K562 (cell line): Measurements from ENCODE around the gene NUP98. TPM values are rescaled to one million over a fixed set of nuclear protein-coding genes. Genes with fewer than 3 reads are reported as not detected.

Experiments
- BCOR ChIP-seq: fragments of 450-650 bp; IDR thresholded peaks from 2 replicates; pipeline ENCODE4 v1.6.1; 2016
- BRF1 ChIP-seq: IDR thresholded peaks from 3 replicates; pipeline ENCODE4 v1.6.1; 2011; ENCODE audit warnings: borderline replicate concordance, mild to moderate bottlenecking; ENCODE audit not compliant: insufficient read length; ENCODE audit errors: extremely low read depth
- HNRNPK ChIP-seq: fragments of 200-400 bp; formaldehyde crosslinking; IDR thresholded peaks from one replicate; pipeline ENCODE4 v1.6.1; 2018; ENCODE audit warnings: mild to moderate bottlenecking, low read depth, low read length; ENCODE audit not compliant: poor library complexity, severe bottlenecking
- MBD2 ChIP-seq: sonication (generic); IDR thresholded peaks from 2 replicates; pipeline ENCODE4 v1.6.1; 2016; ENCODE audit warnings: low read depth, borderline replicate concordance
- MEF2A ChIP-seq: IDR thresholded peaks from 2 replicates; pipeline ENCODE4 v1.6.1; 2011; ENCODE audit warnings: low read depth, mild to moderate bottlenecking, low read length, moderate library complexity; ENCODE audit not compliant: control insufficient read depth
- RAD51 ChIP-seq: fragments of 450-650 bp; IDR thresholded peaks from 2 replicates; pipeline ENCODE4 v1.7.1; 2016; ENCODE audit warnings: low read depth, mild to moderate bottlenecking, borderline replicate concordance
- TAL1 ChIP-seq: fragments of 450-650 bp; IDR thresholded peaks from 2 replicates; pipeline ENCODE4 v1.6.1; 2016; ENCODE audit warnings: mild to moderate bottlenecking
- XRCC4 ChIP-seq: IDR thresholded peaks from one replicate; pipeline ENCODE4 v1.6.1; 2011; ENCODE audit not compliant: insufficient read depth, insufficient read length; ENCODE audit errors: extremely low read depth
- ZNF282 ChIP-seq: sonication (generic); formaldehyde crosslinking; IDR thresholded peaks from 2 replicates; pipeline ENCODE4 v1.8.1; 2023; ENCODE audit warnings: missing genetic modification reagents
- ZNF41 ChIP-seq: fragments of 250-450 bp; sonication (Bioruptor Pico); conservative IDR thresholded peaks from 2 replicates; pipeline ENCODE4 v1.4.0; 2020; ENCODE audit warnings: mild to moderate bottlenecking
- polyA plus RNA-seq, 8 experiments: library from polyadenylated mRNA; depleted of rRNA in 4 of 8; stranded (reverse) in 5 of 8; unstranded in 3 of 8; fragments of >200 nt; fragmentation: Nextera tagmentation in 2 of 8; fragmentation: Illumina TruSeq in 1 of 8; extraction: Ambion mirVana in 2 of 8; extraction: Trizol in 1 of 8; gene quantifications; 2 replicates each; pipeline versions ENCODE4 v1.2.1 to v1.2.3, GENCODE V29; 2011 to 2014; ENCODE audit warnings: inconsistent platforms in 1 of 8, missing spikeins in 1 of 8
- total RNA-seq, 7 experiments: library from RNA; depleted of rRNA in 6 of 7; stranded (reverse); fragments of >200 nt in 6 of 7; fragmentation: Illumina TruSeq in 2 of 7; extraction: Trizol in 2 of 7; gene quantifications; 2 replicates each; pipeline versions ENCODE4 v1.2.1 to v1.2.3, GENCODE V29; 2011 to 2021; ENCODE audit warnings: low replicate concordance in 1 of 7
- TF ChIP-seq, protein P1 (sequence below): sonication (generic); formaldehyde crosslinking; IDR thresholded peaks from 2 replicates; pipeline ENCODE4 v1.8.0; 2022; ENCODE audit warnings: missing genetic modification reagents, mild to moderate bottlenecking, borderline replicate concordance
- TF ChIP-seq, protein P2 (sequence below): fragments of 450-650 bp; IDR thresholded peaks from 2 replicates; pipeline ENCODE4 v1.6.1; 2014; ENCODE audit warnings: low read depth, mild to moderate bottlenecking, moderate library complexity, borderline replicate concordance
- TF ChIP-seq, protein P3 (sequence below): fragments of 250-450 bp; sonication (Bioruptor Pico); IDR thresholded peaks from 2 replicates; pipeline ENCODE4 v1.8.0; 2022; ENCODE audit warnings: inconsistent platforms
- TF ChIP-seq, protein P4 (sequence below): fragments of 450-650 bp; formaldehyde crosslinking; IDR thresholded peaks from 2 replicates; pipeline ENCODE4 v1.4.0; 2020; ENCODE audit warnings: mild to moderate bottlenecking, mixed read lengths
- TF ChIP-seq, protein P5 (sequence below): sonication (generic); formaldehyde crosslinking; IDR thresholded peaks from 2 replicates; pipeline ENCODE4 v1.8.1; 2023; ENCODE audit warnings: mild to moderate bottlenecking, missing genetic modification reagents
- TF ChIP-seq, protein P6 (sequence below): fragments of 450-650 bp; IDR thresholded peaks from one replicate; pipeline ENCODE4 v1.6.1; 2018; ENCODE audit warnings: mild to moderate bottlenecking, moderate library complexity; ENCODE audit not compliant: partially characterized antibody

Gene NUP98
- total and polyA plus RNA-seq, 9 of the 15 experiments (the other 6 are each of a cell fraction or from before 2014, with no cell fraction given) = 45.1 to 196 (median 130) TPM

DNA sequence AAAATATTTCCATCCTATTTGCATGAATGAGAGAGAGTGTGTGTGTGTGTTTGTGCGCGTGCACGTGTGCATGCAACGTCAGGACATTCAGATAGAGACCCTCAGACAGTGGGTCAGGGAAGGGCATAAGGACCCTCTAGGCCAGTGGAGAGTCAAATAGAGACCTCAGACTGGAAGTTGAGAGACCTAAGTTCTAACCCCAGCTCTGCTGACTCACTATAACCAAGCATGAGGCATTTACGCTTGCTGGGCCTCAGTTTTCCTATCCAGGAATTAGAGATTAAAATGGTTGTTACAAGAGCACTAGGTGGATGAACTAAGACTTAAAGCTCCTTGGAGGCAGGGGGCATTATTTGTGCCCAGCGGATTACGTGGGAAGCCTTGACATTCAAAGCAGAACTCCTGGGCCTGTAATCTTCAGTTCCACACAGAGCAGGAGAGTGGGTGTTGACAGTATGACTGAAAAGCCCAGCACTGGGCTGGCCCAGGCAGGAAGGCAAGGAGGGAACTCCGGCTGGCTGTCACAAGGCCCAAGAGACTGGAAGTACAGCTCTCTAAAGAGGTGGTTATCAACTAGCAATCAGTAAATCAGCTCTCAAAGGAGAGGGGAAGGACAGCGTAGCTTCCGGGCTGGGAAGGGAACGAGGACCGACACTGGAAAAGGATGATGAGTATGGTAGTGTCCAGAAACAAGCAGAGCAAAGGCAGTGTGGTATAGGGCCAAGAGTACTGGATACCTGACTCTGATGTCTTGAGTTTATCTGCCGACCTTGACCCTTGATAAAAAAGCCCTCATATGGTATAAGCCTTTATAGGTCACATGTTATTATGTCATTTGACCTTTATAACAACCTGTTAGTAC is 34.3 kb upstream of the NUP98 start (continued):
- TF ChIP-seq RAD51 (no peak), ZNF282 (no peak), BCOR (no peak), ZNF41 (no peak), MEF2A (no peak), HNRNPK (no peak), MBD2 (no peak), XRCC4 (no peak), BRF1 (no peak), TAL1 (no peak)
- TF ChIP-seq, protein P1, sequence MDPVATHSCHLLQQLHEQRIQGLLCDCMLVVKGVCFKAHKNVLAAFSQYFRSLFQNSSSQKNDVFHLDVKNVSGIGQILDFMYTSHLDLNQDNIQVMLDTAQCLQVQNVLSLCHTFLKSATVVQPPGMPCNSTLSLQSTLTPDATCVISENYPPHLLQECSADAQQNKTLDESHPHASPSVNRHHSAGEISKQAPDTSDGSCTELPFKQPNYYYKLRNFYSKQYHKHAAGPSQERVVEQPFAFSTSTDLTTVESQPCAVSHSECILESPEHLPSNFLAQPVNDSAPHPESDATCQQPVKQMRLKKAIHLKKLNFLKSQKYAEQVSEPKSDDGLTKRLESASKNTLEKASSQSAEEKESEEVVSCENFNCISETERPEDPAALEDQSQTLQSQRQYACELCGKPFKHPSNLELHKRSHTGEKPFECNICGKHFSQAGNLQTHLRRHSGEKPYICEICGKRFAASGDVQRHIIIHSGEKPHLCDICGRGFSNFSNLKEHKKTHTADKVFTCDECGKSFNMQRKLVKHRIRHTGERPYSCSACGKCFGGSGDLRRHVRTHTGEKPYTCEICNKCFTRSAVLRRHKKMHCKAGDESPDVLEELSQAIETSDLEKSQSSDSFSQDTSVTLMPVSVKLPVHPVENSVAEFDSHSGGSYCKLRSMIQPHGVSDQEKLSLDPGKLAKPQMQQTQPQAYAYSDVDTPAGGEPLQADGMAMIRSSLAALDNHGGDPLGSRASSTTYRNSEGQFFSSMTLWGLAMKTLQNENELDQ = no peak
- TF ChIP-seq, protein P2, sequence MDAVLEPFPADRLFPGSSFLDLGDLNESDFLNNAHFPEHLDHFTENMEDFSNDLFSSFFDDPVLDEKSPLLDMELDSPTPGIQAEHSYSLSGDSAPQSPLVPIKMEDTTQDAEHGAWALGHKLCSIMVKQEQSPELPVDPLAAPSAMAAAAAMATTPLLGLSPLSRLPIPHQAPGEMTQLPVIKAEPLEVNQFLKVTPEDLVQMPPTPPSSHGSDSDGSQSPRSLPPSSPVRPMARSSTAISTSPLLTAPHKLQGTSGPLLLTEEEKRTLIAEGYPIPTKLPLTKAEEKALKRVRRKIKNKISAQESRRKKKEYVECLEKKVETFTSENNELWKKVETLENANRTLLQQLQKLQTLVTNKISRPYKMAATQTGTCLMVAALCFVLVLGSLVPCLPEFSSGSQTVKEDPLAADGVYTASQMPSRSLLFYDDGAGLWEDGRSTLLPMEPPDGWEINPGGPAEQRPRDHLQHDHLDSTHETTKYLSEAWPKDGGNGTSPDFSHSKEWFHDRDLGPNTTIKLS = no peak
- TF ChIP-seq, protein P3, sequence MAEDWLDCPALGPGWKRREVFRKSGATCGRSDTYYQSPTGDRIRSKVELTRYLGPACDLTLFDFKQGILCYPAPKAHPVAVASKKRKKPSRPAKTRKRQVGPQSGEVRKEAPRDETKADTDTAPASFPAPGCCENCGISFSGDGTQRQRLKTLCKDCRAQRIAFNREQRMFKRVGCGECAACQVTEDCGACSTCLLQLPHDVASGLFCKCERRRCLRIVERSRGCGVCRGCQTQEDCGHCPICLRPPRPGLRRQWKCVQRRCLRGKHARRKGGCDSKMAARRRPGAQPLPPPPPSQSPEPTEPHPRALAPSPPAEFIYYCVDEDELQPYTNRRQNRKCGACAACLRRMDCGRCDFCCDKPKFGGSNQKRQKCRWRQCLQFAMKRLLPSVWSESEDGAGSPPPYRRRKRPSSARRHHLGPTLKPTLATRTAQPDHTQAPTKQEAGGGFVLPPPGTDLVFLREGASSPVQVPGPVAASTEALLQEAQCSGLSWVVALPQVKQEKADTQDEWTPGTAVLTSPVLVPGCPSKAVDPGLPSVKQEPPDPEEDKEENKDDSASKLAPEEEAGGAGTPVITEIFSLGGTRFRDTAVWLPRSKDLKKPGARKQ (CRISPR knock-in tag) = no peak
- TF ChIP-seq, protein P4, sequence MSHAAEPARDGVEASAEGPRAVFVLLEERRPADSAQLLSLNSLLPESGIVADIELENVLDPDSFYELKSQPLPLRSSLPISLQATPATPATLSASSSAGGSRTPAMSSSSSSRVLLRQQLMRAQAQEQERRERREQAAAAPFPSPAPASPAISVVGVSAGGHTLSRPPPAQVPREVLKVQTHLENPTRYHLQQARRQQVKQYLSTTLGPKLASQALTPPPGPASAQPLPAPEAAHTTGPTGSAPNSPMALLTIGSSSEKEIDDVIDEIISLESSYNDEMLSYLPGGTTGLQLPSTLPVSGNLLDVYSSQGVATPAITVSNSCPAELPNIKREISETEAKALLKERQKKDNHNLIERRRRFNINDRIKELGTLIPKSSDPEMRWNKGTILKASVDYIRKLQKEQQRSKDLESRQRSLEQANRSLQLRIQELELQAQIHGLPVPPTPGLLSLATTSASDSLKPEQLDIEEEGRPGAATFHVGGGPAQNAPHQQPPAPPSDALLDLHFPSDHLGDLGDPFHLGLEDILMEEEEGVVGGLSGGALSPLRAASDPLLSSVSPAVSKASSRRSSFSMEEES (CRISPR knock-in tag) = no peak
- TF ChIP-seq, protein P5, sequence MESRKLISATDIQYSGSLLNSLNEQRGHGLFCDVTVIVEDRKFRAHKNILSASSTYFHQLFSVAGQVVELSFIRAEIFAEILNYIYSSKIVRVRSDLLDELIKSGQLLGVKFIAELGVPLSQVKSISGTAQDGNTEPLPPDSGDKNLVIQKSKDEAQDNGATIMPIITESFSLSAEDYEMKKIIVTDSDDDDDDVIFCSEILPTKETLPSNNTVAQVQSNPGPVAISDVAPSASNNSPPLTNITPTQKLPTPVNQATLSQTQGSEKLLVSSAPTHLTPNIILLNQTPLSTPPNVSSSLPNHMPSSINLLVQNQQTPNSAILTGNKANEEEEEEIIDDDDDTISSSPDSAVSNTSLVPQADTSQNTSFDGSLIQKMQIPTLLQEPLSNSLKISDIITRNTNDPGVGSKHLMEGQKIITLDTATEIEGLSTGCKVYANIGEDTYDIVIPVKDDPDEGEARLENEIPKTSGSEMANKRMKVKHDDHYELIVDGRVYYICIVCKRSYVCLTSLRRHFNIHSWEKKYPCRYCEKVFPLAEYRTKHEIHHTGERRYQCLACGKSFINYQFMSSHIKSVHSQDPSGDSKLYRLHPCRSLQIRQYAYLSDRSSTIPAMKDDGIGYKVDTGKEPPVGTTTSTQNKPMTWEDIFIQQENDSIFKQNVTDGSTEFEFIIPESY (CRISPR knock-in tag) = no peak
- TF ChIP-seq, protein P6, sequence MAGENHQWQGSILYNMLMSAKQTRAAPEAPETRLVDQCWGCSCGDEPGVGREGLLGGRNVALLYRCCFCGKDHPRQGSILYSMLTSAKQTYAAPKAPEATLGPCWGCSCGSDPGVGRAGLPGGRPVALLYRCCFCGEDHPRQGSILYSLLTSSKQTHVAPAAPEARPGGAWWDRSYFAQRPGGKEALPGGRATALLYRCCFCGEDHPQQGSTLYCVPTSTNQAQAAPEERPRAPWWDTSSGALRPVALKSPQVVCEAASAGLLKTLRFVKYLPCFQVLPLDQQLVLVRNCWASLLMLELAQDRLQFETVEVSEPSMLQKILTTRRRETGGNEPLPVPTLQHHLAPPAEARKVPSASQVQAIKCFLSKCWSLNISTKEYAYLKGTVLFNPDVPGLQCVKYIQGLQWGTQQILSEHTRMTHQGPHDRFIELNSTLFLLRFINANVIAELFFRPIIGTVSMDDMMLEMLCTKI = no peak
